Mucosa of stomach (tissue), 1 donor: Measurements from ENCODE around the gene DRG2.

Source experiments
- H3K27me3 ChIP-seq: one replicate; pipeline ENCODE4 v1.7.0; 2013; ENCODE audit warnings: mild to moderate bottlenecking, low read length; ENCODE audit not compliant: control insufficient read depth, insufficient read depth
- H3K36me3 ChIP-seq: one replicate; pipeline ENCODE4 v1.7.0; 2013; ENCODE audit warnings: low read length; ENCODE audit not compliant: control insufficient read depth, insufficient read depth
- H3K4me1 ChIP-seq: one replicate; pipeline ENCODE4 v1.7.0; 2013; ENCODE audit warnings: mild to moderate bottlenecking, low read length; ENCODE audit not compliant: control insufficient read depth, insufficient read depth
- H3K4me3 ChIP-seq: one replicate; pipeline ENCODE4 v1.7.0; 2013; ENCODE audit warnings: low read length
- H3K9ac ChIP-seq: one replicate; pipeline ENCODE4 v1.7.0; 2013; ENCODE audit warnings: mild to moderate bottlenecking, low read length, moderate library complexity
- H3K9me3 ChIP-seq: one replicate; pipeline ENCODE4 v1.7.0; 2013; ENCODE audit warnings: mild to moderate bottlenecking, low read length, moderate library complexity; ENCODE audit not compliant: control insufficient read depth
- donor health status: Pancreatic carcinoma.

The DRG2 gene

GRCh38 chr17:18108401-18109312 lies 20.9 kb downstream of the DRG2 start, which contains the start of gene MYO15A:
Gene MYO15A (plus strand): TSS chr17:18108756. CDS start chr17:18118801, 10,045 bp downstream.
- no peak within 1 kb of the TSS for H3K9ac ChIP-seq

GRCh38 chr17:18109935-18110485 lies 22.3 kb downstream of the DRG2 start:
- Histone ChIP-seq H3K36me3 (no peaks in the 10 kb centered on the region), H3K27me3 (peaks cover 4% of the 10 kb centered on the region), H3K9me3 (no peaks in the 10 kb centered on the region), H3K9ac (no peak overlapping the region), H3K4me3 (no peak overlapping the region), H3K4me1 (no peaks in the 10 kb centered on the region)

More at GRCh38 chr17:18108401-18109312, 20.9 kb downstream of the DRG2 start, which contains the start of gene MYO15A:
- H3K4me3 ChIP-seq, result no peak within 1 kb of the TSS
- no peaks in the 10 kb centered on the region for H3K9me3 ChIP-seq
- no peaks in the 10 kb centered on the region for H3K36me3 ChIP-seq
- no peaks in the 10 kb centered on the region for H3K4me1 ChIP-seq
- peaks cover 4% of the 10 kb centered on the region for H3K27me3 ChIP-seq

GRCh38 chr17:18110636-18111145 lies 22.9 kb downstream of the DRG2 start:
- Histone ChIP-seq H3K4me1 (no peaks in the 10 kb centered on the region), H3K9ac (no peak overlapping the region), H3K27me3 (peaks cover 4% of the 10 kb centered on the region), H3K36me3 (no peaks in the 10 kb centered on the region), H3K9me3 (no peaks in the 10 kb centered on the region), H3K4me3 (no peak overlapping the region)

DNA sequence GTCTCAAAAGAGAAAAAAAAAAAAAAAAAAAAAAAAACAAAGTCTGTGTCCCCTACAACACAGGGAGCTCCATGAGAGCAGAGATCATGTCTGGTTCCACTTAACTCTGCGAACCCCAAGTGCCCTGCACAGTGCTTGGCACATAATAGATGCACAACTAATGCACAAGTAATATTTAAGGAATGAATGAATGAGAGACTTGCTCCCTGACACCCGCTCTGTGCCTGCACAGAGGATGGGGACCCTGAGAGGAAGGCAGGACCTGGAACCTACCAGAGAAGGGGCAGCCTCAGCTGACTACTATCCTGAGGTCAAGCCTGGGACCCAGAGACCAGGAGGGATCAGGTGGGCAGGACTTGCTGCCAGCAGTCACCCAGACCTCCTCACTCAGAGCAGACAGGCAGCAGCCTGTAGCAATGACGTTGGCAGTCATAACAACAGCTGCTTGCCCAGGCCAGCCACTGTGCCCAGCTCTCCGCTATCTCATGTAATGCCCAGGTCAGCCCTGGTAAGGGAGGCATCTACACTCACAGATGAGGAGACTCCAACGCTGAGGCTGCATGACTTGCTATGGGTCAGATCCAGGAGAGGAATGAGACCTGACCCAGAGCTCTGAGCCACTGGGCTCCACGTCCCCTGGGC lies 23.7 kb downstream of the DRG2 start:
- peaks cover 4% of the 10 kb centered on the region for H3K27me3 ChIP-seq
- no peaks in the 10 kb centered on the region for H3K9me3 ChIP-seq
- H3K36me3 ChIP-seq, result no peaks in the 10 kb centered on the region
- H3K9ac ChIP-seq, result no peak overlapping the region
- no peaks in the 10 kb centered on the region for H3K4me1 ChIP-seq
- no peak overlapping the region for H3K4me3 ChIP-seq

DNA sequence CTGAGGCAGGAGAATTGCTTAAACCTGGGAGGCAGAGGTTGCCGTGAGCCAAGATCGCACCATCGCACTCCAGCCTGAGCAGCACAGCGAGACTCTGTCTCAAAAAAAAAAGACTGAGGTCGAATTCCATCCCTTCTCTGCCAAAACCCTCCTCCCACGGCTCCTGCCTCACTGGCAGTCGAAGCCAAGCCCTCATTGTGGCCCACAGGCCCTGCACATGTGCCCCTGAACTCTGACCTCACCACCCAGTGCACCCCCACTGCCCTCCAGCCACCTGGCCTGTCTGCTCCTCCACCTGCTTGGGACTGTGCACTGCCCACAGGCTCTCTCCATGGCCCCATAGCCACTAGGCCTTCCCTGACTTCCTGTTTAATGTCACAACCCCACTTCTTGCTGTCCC lies 27.8 kb downstream of the DRG2 start:
- Histone ChIP-seq H3K4me1 (no peaks in the 10 kb centered on the region), H3K36me3 (no peaks in the 10 kb centered on the region), H3K9me3 (no peaks in the 10 kb centered on the region), H3K9ac (no peak overlapping the region), H3K27me3 (peaks cover 2% of the 10 kb centered on the region), H3K4me3 (no peak overlapping the region)

- Histone ChIP-seq H3K36me3 (no peaks in the 10 kb centered on the region), H3K4me1 (no peaks in the 10 kb centered on the region), H3K27me3 (no peaks in the 10 kb centered on the region), H3K9ac (no peak overlapping the region), H3K4me3 (no peak overlapping the region), H3K9me3 (no peaks in the 10 kb centered on the region)
Observed at GRCh38 chr17:18116078-18116477, 28.3 kb downstream of the DRG2 start.

DNA sequence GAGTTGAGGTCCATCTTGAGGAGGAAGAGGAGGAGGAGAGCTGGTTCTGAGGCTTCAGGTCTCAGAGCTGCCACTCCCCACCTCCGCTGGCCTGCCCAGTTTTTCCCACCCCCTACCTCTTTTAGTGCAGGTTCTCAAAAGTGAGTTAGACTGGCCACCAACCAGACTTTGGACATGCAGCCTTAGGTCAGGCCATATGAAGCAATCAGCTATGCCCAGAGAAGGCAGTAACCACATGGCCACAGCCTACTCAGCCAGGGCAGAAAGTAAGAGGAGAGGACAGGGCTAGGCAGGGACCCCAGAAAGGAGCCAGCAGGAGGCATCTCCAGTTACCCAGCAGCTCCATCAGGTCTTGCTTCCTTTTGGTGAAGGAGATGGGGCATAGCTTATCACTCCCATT lies 29.8 kb downstream of the DRG2 start:
- H3K4me3 ChIP-seq, result no peak overlapping the region
- H3K4me1 ChIP-seq, result no peaks in the 10 kb centered on the region
- H3K9me3 ChIP-seq, result no peaks in the 10 kb centered on the region
- H3K9ac ChIP-seq, result no peak overlapping the region
- H3K36me3 ChIP-seq, result no peaks in the 10 kb centered on the region
- no peaks in the 10 kb centered on the region for H3K27me3 ChIP-seq

- Histone ChIP-seq H3K4me1 (no peaks in the 10 kb centered on the region), H3K4me3 (no peak overlapping the region), H3K9ac (no peak overlapping the region), H3K36me3 (no peaks in the 10 kb centered on the region), H3K9me3 (no peaks in the 10 kb centered on the region), H3K27me3 (no peaks in the 10 kb centered on the region)
Observed at GRCh38 chr17:18117982-18118975, 30.5 kb downstream of the DRG2 start.

- H3K27me3 ChIP-seq, result no peaks in the 10 kb centered on the region
Observed at GRCh38 chr17:18119166-18119745, 31.5 kb downstream of the DRG2 start.

GRCh38 chr17:18119938-18120337 lies 32.2 kb downstream of the DRG2 start:
- Histone ChIP-seq H3K9ac (no peak overlapping the region), H3K4me3 (no peak overlapping the region), H3K9me3 (no peaks in the 10 kb centered on the region), H3K27me3 (no peaks in the 10 kb centered on the region), H3K4me1 (no peaks in the 10 kb centered on the region), H3K36me3 (no peaks in the 10 kb centered on the region)

More at GRCh38 chr17:18119166-18119745, 31.5 kb downstream of the DRG2 start:
- Histone ChIP-seq H3K4me1 (no peaks in the 10 kb centered on the region), H3K9me3 (no peaks in the 10 kb centered on the region), H3K9ac (no peak overlapping the region), H3K4me3 (no peak overlapping the region), H3K36me3 (no peaks in the 10 kb centered on the region)

GRCh38 chr17:18120461-18121017 lies 32.8 kb downstream of the DRG2 start:
- Histone ChIP-seq H3K27me3 (no peaks in the 10 kb centered on the region), H3K4me1 (no peaks in the 10 kb centered on the region), H3K36me3 (no peaks in the 10 kb centered on the region), H3K4me3 (no peak overlapping the region), H3K9ac (no peak overlapping the region), H3K9me3 (no peaks in the 10 kb centered on the region)
